SK-N-SH (cell line): ENCODE measurements around the gene SRSF7. TPM values are rescaled to one million over a fixed set of nuclear protein-coding genes. Genes with fewer than 3 reads are reported as not detected.

Experiments
- CTCF ChIA-PET: fragments of 300-600, 350-600 bp; formaldehyde crosslinking; extraction: SDS; loops from one replicate; lab custom pipeline; 2021; lab: Yijun Ruan, JAX
- POLR2A ChIA-PET: fragments of 350-600 bp; sonication (Branson Sonifier 250); formaldehyde crosslinking; extraction: SDS; loops from one replicate; lab custom pipeline; 2020; ENCODE audit warnings: antibody characterized with exemption, inconsistent platforms; lab: Yijun Ruan, JAX
- DNase-seq: peaks from one replicate; pipeline ENCODE4 v3.0.0; 2012
- H2AFZ ChIP-seq: fragments of 200-600 bp; sonication (generic); 2 replicates; pipeline ENCODE4 v1.8.1; 2016; ENCODE audit warnings: antibody characterized with exemption, mild to moderate bottlenecking, low read depth
- H3F3A ChIP-seq: fragments of 200-600 bp; sonication (generic); replicated peaks from 2 replicates; pipeline ENCODE3; 2016; ENCODE audit warnings: antibody characterized with exemption, mild to moderate bottlenecking; ENCODE audit not compliant: insufficient read depth
- H3K27ac ChIP-seq, 2 experiments: fragments of 200-500 bp in 1 of 2; fragments of 200-600 bp in 1 of 2; sonication (Bioruptor generic) in 1 of 2; sonication (generic), shearing (Covaris generic) in 1 of 2; 2 replicates each; pipeline versions ENCODE4 v1.5.1 to v1.6.1; 2014 to 2016; ENCODE audit warnings: low read depth in 2 of 2, inconsistent platforms in 1 of 2, low read length in 1 of 2, mild to moderate bottlenecking in 1 of 2, mixed read lengths in 1 of 2
- H3K27me3 ChIP-seq: fragments of 200-600 bp; sonication (generic), shearing (Covaris generic); 2 replicates; pipeline ENCODE4 v1.6.1; 2016; ENCODE audit warnings: mixed run types; ENCODE audit not compliant: insufficient read depth
- H3K36me3 ChIP-seq, 2 experiments: fragments of 200-500 bp in 1 of 2; fragments of 200-600 bp in 1 of 2; sonication (Bioruptor generic) in 1 of 2; sonication (generic) in 1 of 2; replicated peaks in 1 of 2; 2 replicates each; pipeline versions ENCODE3 to v1.5.1; 2014 to 2016; ENCODE audit warnings: low read length in 1 of 2, mild to moderate bottlenecking in 1 of 2; ENCODE audit not compliant: insufficient read depth in 2 of 2, control insufficient read depth in 1 of 2
- H3K4me1 ChIP-seq, 2 experiments: fragments of 200-500 bp in 1 of 2; fragments of 200-600 bp in 1 of 2; sonication (Bioruptor generic) in 1 of 2; sonication (generic), shearing (Covaris generic) in 1 of 2; 2 replicates each; pipeline versions ENCODE4 v1.5.1 to v1.6.1; 2014 to 2016; ENCODE audit warnings: low read depth in 1 of 2, low read length in 1 of 2, mixed run types in 1 of 2; ENCODE audit not compliant: insufficient read depth in 2 of 2, control insufficient read depth in 1 of 2
- H3K4me2 ChIP-seq: fragments of 200-600 bp; sonication (generic), shearing (Covaris generic); 2 replicates; pipeline ENCODE4 v1.6.1; 2017; ENCODE audit warnings: mixed run types
- H3K4me3 ChIP-seq, 2 experiments: fragments of 200-500 bp in 1 of 2; fragments of 200-600 bp in 1 of 2; sonication (Bioruptor generic) in 1 of 2; sonication (generic), shearing (Covaris generic) in 1 of 2; 2 replicates each; pipeline versions ENCODE4 v1.5.1 to v1.8.1; 2014 to 2016; ENCODE audit warnings: low read depth in 2 of 2, inconsistent platforms in 1 of 2, low read length in 1 of 2, mild to moderate bottlenecking in 1 of 2, mixed read lengths in 1 of 2, moderate library complexity in 1 of 2
- H3K79me2 ChIP-seq: fragments of 200-600 bp; sonication (generic); 2 replicates; pipeline ENCODE4 v1.8.1; 2017; ENCODE audit warnings: mild to moderate bottlenecking; ENCODE audit not compliant: insufficient read depth
- H3K9ac ChIP-seq: fragments of 200-600 bp; sonication (generic); 2 replicates; pipeline ENCODE4 v1.6.1; 2017; ENCODE audit warnings: mixed run types
- H3K9me2 ChIP-seq: fragments of 200-600 bp; sonication (generic); 2 replicates; pipeline ENCODE4 v1.6.1; 2017; ENCODE audit warnings: mixed run types
- H3K9me3 ChIP-seq: fragments of 200-600 bp; sonication (generic); 2 replicates; pipeline ENCODE4 v1.6.1; 2017; ENCODE audit warnings: mixed run types, mild to moderate bottlenecking, moderate library complexity
- H4K20me1 ChIP-seq: fragments of 200-600 bp; sonication (generic); 2 replicates; pipeline ENCODE4 v1.6.1; 2017; ENCODE audit warnings: mild to moderate bottlenecking, mixed run types; ENCODE audit not compliant: insufficient read depth
- EP300 ChIP-seq, 2 experiments: IDR thresholded peaks; 2 replicates each; pipeline versions ENCODE4 v1.4.0 to v1.6.1; 2012; ENCODE audit warnings: borderline replicate concordance in 1 of 2, low read depth in 1 of 2, low read length in 1 of 2
- EZH2phosphoT487 ChIP-seq: fragments of 200-600 bp; sonication (generic); IDR thresholded peaks from 2 replicates; pipeline ENCODE4 v1.6.1; 2017; ENCODE audit warnings: low read depth, mixed run types, mild to moderate bottlenecking, antibody characterized with exemption, moderate library complexity, borderline replicate concordance
- FOXM1 ChIP-seq: IDR thresholded peaks from 2 replicates; pipeline ENCODE4 v1.4.0; 2012; ENCODE audit warnings: low read depth, mild to moderate bottlenecking
- GABPA ChIP-seq: IDR thresholded peaks from 2 replicates; pipeline ENCODE4 v1.4.0; 2012; ENCODE audit warnings: low read depth, mild to moderate bottlenecking
- GATA2 ChIP-seq: sonication (generic); formaldehyde crosslinking; IDR thresholded peaks from 2 replicates; pipeline ENCODE4 v1.5.0; 2020; ENCODE audit warnings: mild to moderate bottlenecking, missing genetic modification reagents
- IRF3 ChIP-seq: fragments of 150-350 bp; IDR thresholded peaks from 2 replicates; pipeline ENCODE4 v1.6.1; 2016; ENCODE audit warnings: mild to moderate bottlenecking, low read depth, low read length
- MAX ChIP-seq: IDR thresholded peaks from 2 replicates; pipeline ENCODE4 v1.4.0; 2012; ENCODE audit warnings: low read depth
- MEF2A ChIP-seq: IDR thresholded peaks from 2 replicates; pipeline ENCODE4 v1.4.0; 2012; ENCODE audit warnings: low read depth, borderline replicate concordance
- NFIC ChIP-seq: IDR thresholded peaks from 2 replicates; pipeline ENCODE4 v1.4.0; 2012; ENCODE audit warnings: borderline replicate concordance
- POLR2AphosphoS5 ChIP-seq: IDR thresholded peaks from 2 replicates; pipeline ENCODE4 v1.6.1; 2012; ENCODE audit warnings: low read depth, low read length
- RFX5 ChIP-seq: IDR thresholded peaks from 2 replicates; pipeline ENCODE4 v1.6.1; 2012; ENCODE audit warnings: mild to moderate bottlenecking, improper control_type of control experiment, low read length
- SIN3A ChIP-seq: IDR thresholded peaks from 2 replicates; pipeline ENCODE4 v1.6.1; 2012; ENCODE audit warnings: low read depth, mild to moderate bottlenecking, low read length, moderate library complexity, borderline replicate concordance
- SMC3 ChIP-seq: IDR thresholded peaks from 2 replicates; pipeline ENCODE4 v1.6.1; 2012; ENCODE audit warnings: low read depth, low read length, improper control_type of control experiment
- TAF1 ChIP-seq: IDR thresholded peaks from 2 replicates; pipeline ENCODE4 v1.6.1; 2012; ENCODE audit warnings: low read depth, mild to moderate bottlenecking, low read length, moderate library complexity, borderline replicate concordance
- TCF12 ChIP-seq: IDR thresholded peaks from 2 replicates; pipeline ENCODE4 v1.4.0; 2012
- TEAD4 ChIP-seq: IDR thresholded peaks from 2 replicates; pipeline ENCODE4 v1.4.0; 2012; ENCODE audit warnings: mild to moderate bottlenecking, borderline replicate concordance; ENCODE audit not compliant: insufficient read depth
- WGBS: methylation state at CpG from one replicate; pipeline ENCODE4 v1.1.6; 2017; ENCODE audit warnings: low lambda C conversion rate; 5-methylcytosine and 5-hydroxymethylcytosine counted together
- polyA plus RNA-seq, 3 experiments: library from polyadenylated mRNA; depleted of rRNA; stranded (reverse); fragments of >200 nt; gene quantifications; 2 replicates each; pipeline ENCODE4 v1.2.3, GENCODE V29; 2012

SRSF7 gene
- polyA plus RNA-seq, 1 of the 3 experiments (the other 2 are of a cell fraction): 199 TPM

DNA sequence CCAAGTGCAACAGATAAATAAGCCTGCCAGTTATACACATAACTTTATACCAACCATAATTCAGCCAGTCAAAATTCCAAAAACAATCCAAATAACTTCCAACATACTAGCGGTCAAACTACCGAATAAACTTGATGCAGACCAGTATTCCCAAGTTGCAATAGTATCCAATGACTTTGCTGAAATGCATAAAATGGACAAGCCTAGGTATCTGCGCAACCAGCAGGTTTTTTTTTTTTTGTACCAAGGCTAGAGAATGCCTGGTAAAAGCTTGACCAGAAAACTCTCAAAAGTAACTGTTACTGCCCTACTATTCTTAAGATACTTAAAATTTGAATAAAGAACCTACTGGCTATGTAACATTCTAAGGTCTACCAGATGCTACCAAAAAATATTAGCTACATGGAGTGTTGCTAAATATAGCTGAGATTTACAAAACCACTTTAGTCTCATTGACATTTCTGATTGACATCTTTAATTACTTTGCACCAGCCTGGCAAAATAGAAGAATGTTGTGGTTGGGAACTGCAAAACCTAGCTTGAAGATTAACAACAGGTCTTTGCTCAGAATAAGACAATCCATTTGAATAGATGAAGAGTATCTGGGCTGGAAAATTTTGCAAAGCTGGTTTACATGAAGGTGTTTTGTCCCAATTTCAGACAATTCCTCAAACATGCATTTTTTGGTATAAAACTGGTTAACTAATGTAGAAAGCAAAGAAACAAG is 7.3 kb downstream of the SRSF7 start:
- no peak overlapping the region for H3K9ac ChIP-seq
- H2AFZ ChIP-seq: no peak overlapping the region
- POLR2A ChIA-PET: interaction anchor here (1.2 to 3.7 kb wide), 5 partner anchors 7 to 211 kb away, joined by 3 to 30 read pairs (median 3); partner anchors contain the start of gene SRSF7
- peaks cover 28 to 46% of the 10 kb centered on the region in 2 experiments for H3K4me1 ChIP-seq
- WGBS: 93% methylated on average over 3 of the region's 3 CpGs
- DNase-seq: no peak
- no peaks in the 10 kb centered on the region for H3K27me3 ChIP-seq
- H3K9me3 ChIP-seq: no peaks in the 10 kb centered on the region
- H3F3A ChIP-seq: peaks cover 80% of the 10 kb centered on the region
- no peak overlapping the region for H3K4me3 ChIP-seq
- peak overlapping the region in 1 of 2 experiments; percentile 7; a peak in 2 of 4 replicates for H3K27ac ChIP-seq
- H3K4me2 ChIP-seq: no peak overlapping the region
- peaks cover 72 to 95% of the 10 kb centered on the region in 2 experiments for H3K36me3 ChIP-seq
- CTCF ChIA-PET: interaction anchor here (0.9 to 4.0 kb wide), 12 partner anchors 9 to 668 kb away, joined by 3 to 36 read pairs (median 4); partner anchors contain the start of genes CYP1B1 and HNRNPLL
- TF ChIP-seq TAF1 (no peak), TCF12 (no peak), EP300 (IDR thresholded peaks at IDR 0.05; ENCODE audit: borderline replicate concordance in 1 of 2, low read depth in 1 of 2, low read length in 1 of 2) (no peak), SMC3 (no peak), MAX (no peak), RFX5 (no peak), SIN3A (no peak), GATA2 (no peak), IRF3 (no peak), NFIC (no peak)
- H3K79me2 ChIP-seq: peaks cover 99% of the 10 kb centered on the region
- H4K20me1 ChIP-seq: peaks cover 84% of the 10 kb centered on the region
- H3K9me2 ChIP-seq: no peaks in the 10 kb centered on the region

DNA sequence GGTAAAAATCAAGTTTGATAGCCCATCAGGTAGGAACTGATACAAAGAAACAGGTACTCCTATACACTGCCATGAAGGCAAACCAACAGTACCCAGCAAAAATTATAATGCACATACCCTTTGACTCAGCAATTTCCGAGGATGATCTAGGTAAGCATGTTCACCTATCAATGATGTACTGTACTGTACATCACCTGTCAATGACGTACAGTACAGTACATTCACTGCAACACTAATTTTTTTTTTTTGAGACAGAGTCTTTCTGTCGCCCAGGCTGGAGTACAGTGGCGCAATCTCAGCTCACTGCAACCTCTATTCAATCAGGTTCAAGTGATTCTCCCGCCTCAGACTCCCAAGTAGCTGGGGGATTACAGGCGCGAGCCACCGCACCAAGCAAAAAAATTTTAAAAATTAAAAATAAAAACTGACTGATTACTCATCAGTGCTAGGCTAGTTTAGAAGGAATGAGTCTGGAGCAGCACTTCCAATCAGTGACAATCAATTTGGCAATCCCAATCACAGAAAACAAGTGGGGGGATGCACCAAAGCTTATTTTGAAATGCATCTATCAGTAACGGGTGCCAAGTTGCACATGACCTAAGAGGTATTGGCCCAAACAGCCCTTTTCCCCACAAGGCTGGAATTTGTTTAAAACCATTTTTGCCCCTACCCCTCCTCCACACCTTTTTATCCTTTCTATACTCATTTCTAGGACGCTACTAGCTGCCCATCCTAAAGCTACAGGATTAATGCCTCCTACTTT is 8.2 kb downstream of the SRSF7 start:
- Histone ChIP-seq H3K36me3 (peaks cover 66 to 95% of the 10 kb centered on the region in 2 experiments), H3K27me3 (no peaks in the 10 kb centered on the region), H3K4me2 (no peak overlapping the region), H2AFZ (no peak overlapping the region), H3K27ac (0 out of 4 replicates have a peak overlapping the region, but pooled peaks of 1 of the 2 experiments have one; percentile 12), H3F3A (peaks cover 78% of the 10 kb centered on the region), H3K79me2 (peaks cover 98% of the 10 kb centered on the region), H3K9me2 (no peaks in the 10 kb centered on the region), H3K4me1 (peaks cover 20 to 38% of the 10 kb centered on the region in 2 experiments), H3K9me3 (no peaks in the 10 kb centered on the region), H3K4me3 (no peak overlapping the region), H4K20me1 (peaks cover 75% of the 10 kb centered on the region), H3K9ac (no peak overlapping the region)
- CTCF ChIA-PET: interaction anchor here (0.9 to 4.0 kb wide), 16 partner anchors 8 to 428 kb away, joined by 3 to 36 read pairs (median 3); partner anchors contain the start of genes HNRNPLL and SRSF7
- WGBS: 94% methylated on average over 10 of the region's 10 CpGs
- no peak for DNase-seq
- POLR2A ChIA-PET: interaction anchor here (1.2 to 3.7 kb wide), 5 partner anchors 8 to 210 kb away, joined by 3 to 30 read pairs (median 3); partner anchors contain the start of gene SRSF7
- no peak for TF ChIP-seq MEF2A
- TF ChIP-seq MAX: no peak
- TF ChIP-seq EZH2phosphoT487: no peak
- no peak for TF ChIP-seq SIN3A
- TF ChIP-seq FOXM1: no peak
- no peak; the same call in 1 of the 2 replicates for TF ChIP-seq POLR2AphosphoS5
- no peak for TF ChIP-seq EP300 (IDR thresholded peaks at IDR 0.05; ENCODE audit: borderline replicate concordance in 1 of 2, low read depth in 1 of 2, low read length in 1 of 2)
- no peak for TF ChIP-seq TEAD4
- no peak for TF ChIP-seq GABPA
- no peak for TF ChIP-seq IRF3
